PC-3 (cell line): ENCODE results near the gene CCSER1.

ENCODE experiments used
- EZH2 ChIP-seq: fragments of 300-600 bp; sonication (generic); IDR thresholded peaks from one replicate; pipeline ENCODE4 v1.6.1; 2017; ENCODE audit warnings: antibody characterized with exemption, mild to moderate bottlenecking, low read length; ENCODE audit not compliant: unreplicated experiment
- EZH2phosphoT487 ChIP-seq: fragments of 300-600 bp; sonication (generic); IDR thresholded peaks from 2 replicates; pipeline ENCODE4 v1.6.1; 2018; ENCODE audit warnings: mild to moderate bottlenecking, antibody characterized with exemption, low read length, borderline replicate concordance
- TF ChIP-seq, protein P1 (sequence below): fragments of 300-600 bp; sonication (generic); conservative IDR thresholded peaks from 2 replicates; pipeline ENCODE4 v1.5.1; 2017; ENCODE audit warnings: antibody characterized with exemption, low read depth, mild to moderate bottlenecking, low read length

DNA sequence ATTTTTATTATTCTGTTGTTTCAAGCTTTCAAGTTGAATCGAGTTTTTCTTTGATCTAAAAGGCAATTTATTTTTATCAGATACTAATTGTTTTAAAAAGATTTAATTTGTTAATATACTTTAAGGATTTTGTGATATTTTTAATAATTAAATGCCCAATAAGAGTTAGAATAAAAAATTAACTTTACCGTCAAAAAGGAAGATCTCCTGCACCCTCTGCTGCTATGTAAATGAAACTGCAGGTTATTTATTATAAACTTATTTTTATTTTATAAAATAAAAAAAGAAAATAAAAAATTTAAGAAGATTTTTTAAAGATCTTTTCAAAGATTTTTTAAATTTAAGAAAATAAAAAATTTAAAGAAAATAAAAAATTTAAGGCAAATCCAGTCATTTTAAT is 166.1 kb downstream of the CCSER1 start:
- TF ChIP-seq, protein P1, sequence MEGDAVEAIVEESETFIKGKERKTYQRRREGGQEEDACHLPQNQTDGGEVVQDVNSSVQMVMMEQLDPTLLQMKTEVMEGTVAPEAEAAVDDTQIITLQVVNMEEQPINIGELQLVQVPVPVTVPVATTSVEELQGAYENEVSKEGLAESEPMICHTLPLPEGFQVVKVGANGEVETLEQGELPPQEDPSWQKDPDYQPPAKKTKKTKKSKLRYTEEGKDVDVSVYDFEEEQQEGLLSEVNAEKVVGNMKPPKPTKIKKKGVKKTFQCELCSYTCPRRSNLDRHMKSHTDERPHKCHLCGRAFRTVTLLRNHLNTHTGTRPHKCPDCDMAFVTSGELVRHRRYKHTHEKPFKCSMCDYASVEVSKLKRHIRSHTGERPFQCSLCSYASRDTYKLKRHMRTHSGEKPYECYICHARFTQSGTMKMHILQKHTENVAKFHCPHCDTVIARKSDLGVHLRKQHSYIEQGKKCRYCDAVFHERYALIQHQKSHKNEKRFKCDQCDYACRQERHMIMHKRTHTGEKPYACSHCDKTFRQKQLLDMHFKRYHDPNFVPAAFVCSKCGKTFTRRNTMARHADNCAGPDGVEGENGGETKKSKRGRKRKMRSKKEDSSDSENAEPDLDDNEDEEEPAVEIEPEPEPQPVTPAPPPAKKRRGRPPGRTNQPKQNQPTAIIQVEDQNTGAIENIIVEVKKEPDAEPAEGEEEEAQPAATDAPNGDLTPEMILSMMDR = peak; percentile 21; the same call in 1 of the 2 replicates
- no peak for TF ChIP-seq EZH2
- TF ChIP-seq EZH2phosphoT487 = no peak
